ENCODE data around the gene TKTL1.
"Not testable (repeated sequence)": the region's sequence is repeated elsewhere in the genome, so short reads cannot be mapped to it uniquely, and the experiment has no call there.

TKTL1 gene

GRCh38 chrX:154329294-154329693 is 33.7 kb downstream of the TKTL1 start:
- H3K27ac ChIP-seq: no peak overlapping the region
- no peak for TF ChIP-seq CTCF (conservative IDR thresholded peaks at IDR 0.05)

- no peak overlapping the region for H3K27ac ChIP-seq
- TF ChIP-seq CTCF (conservative IDR thresholded peaks at IDR 0.05): no peak
Measured at GRCh38 chrX:154332561-154332960, 37.0 kb downstream of the TKTL1 start.

DNA sequence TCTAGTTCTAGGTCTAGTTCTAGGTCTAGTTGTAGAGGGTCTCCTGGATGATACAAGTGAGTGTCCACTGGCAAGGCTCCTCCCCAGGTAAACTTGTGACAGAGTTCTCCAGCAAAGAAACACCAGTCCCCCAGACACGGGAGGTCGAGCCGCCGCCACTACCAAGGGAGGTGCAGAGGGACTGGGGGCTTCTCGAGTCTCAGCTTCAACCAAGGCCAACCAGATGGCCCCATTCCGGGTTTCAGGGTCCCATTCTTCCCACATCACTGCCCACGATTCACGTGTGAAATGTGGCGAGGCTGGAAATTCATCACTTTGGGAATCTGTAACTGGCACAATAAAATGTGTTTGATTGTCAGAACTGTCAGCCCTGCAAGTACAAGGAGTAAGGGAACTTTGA is 37.5 kb downstream of the TKTL1 start:
- TF ChIP-seq CTCF (conservative IDR thresholded peaks at IDR 0.05): no peak
- no peak overlapping the region for H3K27ac ChIP-seq

- no peak overlapping the region for H3K27ac ChIP-seq
- TF ChIP-seq CTCF (conservative IDR thresholded peaks at IDR 0.05): no peak
Measured at GRCh38 chrX:154333837-154334271, 38.3 kb downstream of the TKTL1 start.

GRCh38 chrX:154334496-154334895 is 38.9 kb downstream of the TKTL1 start:
- TF ChIP-seq CTCF (conservative IDR thresholded peaks at IDR 0.05): no peak
- no peak overlapping the region for H3K27ac ChIP-seq

GRCh38 chrX:154341399-154342298 is 46.1 kb downstream of the TKTL1 start:
- not testable (repeated sequence) for H3K27ac ChIP-seq

DNA sequence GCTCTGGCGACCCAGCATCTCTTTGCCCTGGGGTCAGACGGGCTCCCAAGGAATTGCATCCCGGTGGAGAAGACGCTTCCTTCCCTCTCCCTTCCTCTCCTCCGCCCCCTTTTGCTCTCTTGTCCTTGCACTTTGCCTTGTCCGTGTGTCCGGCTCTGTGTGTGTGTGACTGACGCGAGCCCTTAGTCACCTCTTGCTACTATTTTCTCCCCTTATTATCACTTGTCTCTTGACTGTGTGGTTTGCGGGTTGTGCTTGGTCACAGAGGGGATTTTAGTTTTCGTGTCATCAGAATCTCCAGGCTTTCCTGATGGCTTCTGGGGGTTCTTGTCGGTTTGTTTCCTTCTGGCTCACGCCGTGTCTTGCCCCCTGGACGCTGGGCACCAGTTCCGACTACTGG is 47.5 kb downstream of the TKTL1 start:
- not testable (repeated sequence) for H3K27ac ChIP-seq

DNA sequence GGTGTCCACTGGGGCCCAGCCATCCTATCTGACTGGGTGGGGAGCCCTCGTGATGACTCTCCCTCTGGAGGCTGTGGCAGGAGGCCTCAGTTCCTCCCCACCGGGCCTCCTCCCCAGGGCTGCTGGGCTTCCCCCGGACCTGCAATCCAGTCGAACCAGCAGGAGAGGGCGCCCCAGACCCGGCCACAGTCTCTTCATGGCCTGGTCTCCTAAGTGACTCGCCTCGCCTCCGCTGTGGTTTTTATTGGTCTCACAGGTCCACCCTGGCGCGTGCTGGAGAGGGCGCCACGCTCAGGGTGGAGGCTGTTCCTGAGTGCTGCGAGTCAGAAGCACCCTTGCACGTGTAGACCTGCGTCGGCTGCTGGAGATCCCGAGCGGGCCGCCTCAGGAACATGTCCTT is 48.0 kb downstream of the TKTL1 start:
- H3K27ac ChIP-seq: not testable (repeated sequence)

DNA sequence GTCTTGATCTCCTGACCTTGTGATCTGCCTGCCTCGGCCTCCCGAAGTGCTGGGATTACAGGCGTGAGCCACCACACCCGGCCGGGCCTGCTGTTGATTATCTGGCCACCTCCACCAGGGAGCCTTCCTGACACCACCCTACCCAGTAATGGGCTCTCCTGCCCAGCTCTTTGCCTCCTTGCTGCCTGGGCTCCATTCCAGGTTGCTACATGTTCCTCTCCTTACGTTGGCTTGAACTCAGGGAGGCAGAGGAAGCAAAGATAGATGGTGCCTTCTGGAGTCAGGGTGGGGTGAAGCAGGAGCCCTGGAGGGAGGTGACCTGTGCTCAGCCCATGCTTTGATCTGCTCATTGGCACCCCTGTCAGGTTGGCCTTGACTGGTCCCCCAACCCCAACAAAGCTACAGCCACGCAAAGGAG is 52.5 kb downstream of the TKTL1 start:
- no peak overlapping the region for H3K27ac ChIP-seq
- TF ChIP-seq CTCF (conservative IDR thresholded peaks at IDR 0.05): no peak

All from VCaP (cell line).